ACC112 (cell line): ENCODE data around the gene RAB37.

ENCODE experiments used
- H2AFZ ChIP-seq: fragments of 200-600 bp; sonication (generic); one replicate; pipeline ENCODE4 v1.6.0; 2017; ENCODE audit warnings: antibody characterized with exemption, low read length; ENCODE audit not compliant: unreplicated experiment
- H3K27ac ChIP-seq: fragments of 200-600 bp; sonication (generic); 2 replicates; pipeline ENCODE4 v1.5.1; 2014; ENCODE audit warnings: low read depth, mild to moderate bottlenecking, antibody characterized with exemption, low read length, moderate library complexity
- H3K27me3 ChIP-seq: fragments of 200-600 bp; sonication (generic); 2 replicates; pipeline ENCODE4 v1.6.1; 2014; ENCODE audit warnings: mild to moderate bottlenecking, antibody characterized with exemption, low read length, moderate library complexity, mixed read lengths; ENCODE audit not compliant: insufficient read depth
- H3K36me3 ChIP-seq: fragments of 200-600 bp; sonication (generic); 2 replicates; pipeline ENCODE4 v1.6.1; 2016; ENCODE audit warnings: mild to moderate bottlenecking, antibody characterized with exemption, low read length, moderate library complexity, mixed read lengths; ENCODE audit not compliant: insufficient read depth
- H3K4me1 ChIP-seq: fragments of 200-600 bp; sonication (generic); one replicate; pipeline ENCODE4 v1.6.1; 2016; ENCODE audit warnings: low read length, mixed read lengths; ENCODE audit not compliant: insufficient read depth, unreplicated experiment, control insufficient read depth
- H3K4me3 ChIP-seq: fragments of 200-600 bp; sonication (generic); 2 replicates; pipeline ENCODE4 v1.5.1; 2014; ENCODE audit warnings: mild to moderate bottlenecking, low read depth, low read length
- H3K79me2 ChIP-seq: fragments of 200-600 bp; sonication (generic); one replicate; pipeline ENCODE4 v1.6.0; 2016; ENCODE audit warnings: low read length; ENCODE audit not compliant: control insufficient read depth, unreplicated experiment, insufficient read depth

Gene RAB37

GRCh38 chr17:74770498-74771318, 33.7 kb downstream of the RAB37 start:
- Histone ChIP-seq H2AFZ (no peak overlapping the region), H3K4me3 (no peak overlapping the region), H3K36me3 (peaks cover 9% of the 10 kb centered on the region; the same call in 1 of the 2 replicates), H3K27me3 (no peaks in the 10 kb centered on the region), H3K79me2 (peaks cover 11% of the 10 kb centered on the region), H3K27ac (no peak overlapping the region), H3K4me1 (peaks cover 26% of the 10 kb centered on the region)

- H3K4me1 ChIP-seq: peaks cover 26% of the 10 kb centered on the region
- H3K4me3 ChIP-seq: no peak overlapping the region
- peaks cover 9% of the 10 kb centered on the region; the same call in 1 of the 2 replicates for H3K36me3 ChIP-seq
- H3K27ac ChIP-seq: no peak overlapping the region
- peaks cover 15% of the 10 kb centered on the region for H3K79me2 ChIP-seq
- H2AFZ ChIP-seq: no peak overlapping the region
- no peaks in the 10 kb centered on the region for H3K27me3 ChIP-seq
Measured at GRCh38 chr17:74771319-74771914, 34.4 kb downstream of the RAB37 start.

GRCh38 chr17:74772053-74772452, 35.0 kb downstream of the RAB37 start:
- Histone ChIP-seq H3K4me1 (peaks cover 28% of the 10 kb centered on the region), H3K4me3 (no peak overlapping the region), H2AFZ (no peak overlapping the region), H3K36me3 (peaks cover 9% of the 10 kb centered on the region; the same call in 1 of the 2 replicates), H3K79me2 (peaks cover 21% of the 10 kb centered on the region), H3K27me3 (no peaks in the 10 kb centered on the region), H3K27ac (no peak overlapping the region)

GRCh38 chr17:74773414-74773813, 36.4 kb downstream of the RAB37 start:
- peaks cover 9% of the 10 kb centered on the region; the same call in 1 of the 2 replicates for H3K36me3 ChIP-seq
- no peak overlapping the region for H3K27ac ChIP-seq
- H3K4me1 ChIP-seq: peaks cover 26% of the 10 kb centered on the region
- no peak overlapping the region for H2AFZ ChIP-seq
- H3K27me3 ChIP-seq: no peaks in the 10 kb centered on the region
- H3K79me2 ChIP-seq: peaks cover 33% of the 10 kb centered on the region
- H3K4me3 ChIP-seq: no peak overlapping the region

GRCh38 chr17:74773871-74774286, 36.8 kb downstream of the RAB37 start:
- Histone ChIP-seq H3K27ac (no peak overlapping the region), H3K27me3 (no peaks in the 10 kb centered on the region), H3K4me3 (no peak overlapping the region), H2AFZ (no peak overlapping the region), H3K4me1 (peaks cover 26% of the 10 kb centered on the region), H3K36me3 (peaks cover 9% of the 10 kb centered on the region; the same call in 1 of the 2 replicates), H3K79me2 (peaks cover 33% of the 10 kb centered on the region)

GRCh38 chr17:74775409-74776043, 38.5 kb downstream of the RAB37 start:
- Histone ChIP-seq H3K79me2 (peaks cover 33% of the 10 kb centered on the region), H3K27ac (peak overlapping the region; percentile 31; the same call in 1 of the 2 replicates), H3K4me1 (peaks cover 31% of the 10 kb centered on the region), H3K36me3 (peaks cover 9% of the 10 kb centered on the region; the same call in 1 of the 2 replicates), H2AFZ (no peak overlapping the region), H3K4me3 (peak overlapping the region; percentile 89), H3K27me3 (no peaks in the 10 kb centered on the region)

- peaks cover 4% of the 10 kb centered on the region; the same call in 1 of the 2 replicates for H3K36me3 ChIP-seq
- no peaks in the 10 kb centered on the region for H3K27me3 ChIP-seq
- H3K4me3 ChIP-seq: peak within 1 kb of the TSS; percentile 89
- peaks cover 33% of the 10 kb centered on the region for H3K79me2 ChIP-seq
- peak within 1 kb of the TSS; percentile 18 for H2AFZ ChIP-seq
- H3K27ac ChIP-seq: peak within 1 kb of the TSS; percentile 31; the same call in 1 of the 2 replicates
- H3K4me1 ChIP-seq: peaks cover 31% of the 10 kb centered on the region
Measured at GRCh38 chr17:74776044-74776962, 39.2 kb downstream of the RAB37 start, which contains the start of gene NAT9. Gene NAT9 (minus strand): TSS chr17:74776345. CDS start chr17:74775698, 647 bp downstream.

- H2AFZ ChIP-seq: peak overlapping the region; percentile 18
- H3K27ac ChIP-seq: no peak overlapping the region
- H3K27me3 ChIP-seq: no peaks in the 10 kb centered on the region
- H3K4me1 ChIP-seq: peaks cover 31% of the 10 kb centered on the region
- H3K79me2 ChIP-seq: peaks cover 33% of the 10 kb centered on the region
- no peaks in the 10 kb centered on the region for H3K36me3 ChIP-seq
- peak overlapping the region; percentile 89 for H3K4me3 ChIP-seq
Measured at GRCh38 chr17:74776990-74777389, 39.9 kb downstream of the RAB37 start.

GRCh38 chr17:74777901-74778515, 41.0 kb downstream of the RAB37 start:
- no peaks in the 10 kb centered on the region for H3K27me3 ChIP-seq
- peaks cover 31% of the 10 kb centered on the region for H3K4me1 ChIP-seq
- H3K36me3 ChIP-seq: no peaks in the 10 kb centered on the region
- no peak overlapping the region for H2AFZ ChIP-seq
- no peak overlapping the region; the same call in 1 of the 2 replicates for H3K4me3 ChIP-seq
- H3K27ac ChIP-seq: no peak overlapping the region
- peaks cover 33% of the 10 kb centered on the region for H3K79me2 ChIP-seq
